Sigmoid colon (tissue), 3 donors: ENCODE measurements around the gene BRIP1.

Source experiments
- CTCF ChIP-seq, 4 experiments: fragments of 450-650 bp in 3 of 4; fragments of 200-600 bp in 1 of 4; IDR thresholded peaks; one replicate each; pipeline ENCODE4 v1.5.1; 2016 to 2019; ENCODE audit warnings: antibody characterized with exemption in 4 of 4, mild to moderate bottlenecking in 3 of 4, moderate library complexity in 2 of 4
- POLR2A ChIP-seq, 2 donors: fragments of 450-650 bp; IDR thresholded peaks; one replicate each; pipeline ENCODE4 v1.6.1; 2016; ENCODE audit warnings: antibody characterized with exemption in 2 of 2, mild to moderate bottlenecking in 2 of 2, moderate library complexity in 2 of 2

GRCh38 chr17:61646482-61646881, 216.8 kb downstream of the BRIP1 start:
- TF ChIP-seq POLR2A (IDR thresholded peaks at IDR 0.05) (no peak), CTCF (IDR thresholded peaks at IDR 0.05) (no peak)
